Anterior cingulate cortex (tissue), 58 donors: ENCODE measurements around the gene GIGYF1.
A peak's percentile ranks its signal among the peaks of the same experiment; 100 is the strongest.
"Not testable (repeated sequence)": the region's sequence is repeated elsewhere in the genome, so short reads cannot be mapped to it uniquely, and the experiment has no call there.

Experiments used
- DNase-seq, 58 donors: peaks; one replicate each; lab custom pipeline; 2025; lab: John Stamatoyannopoulos, UW

Gene GIGYF1

GRCh38 chr7:100694098-100694745 is at the start of gene GIGYF1:
Gene GIGYF1, minus strand, starts transcription at chr7:100694250. Its CDS starts 6,012 bp downstream, at chr7:100688238.
- peak in 54 of 58 donors; percentile 6 to 85 (median 68) for DNase-seq

- DNase-seq, result no peak
Measured at GRCh38 chr7:100739934-100740333, 45.9 kb upstream of the GIGYF1 start.

- DNase-seq, result no peak
Measured at GRCh38 chr7:100736671-100737070, 42.6 kb upstream of the GIGYF1 start.

GRCh38 chr7:100735730-100736129 is 41.7 kb upstream of the GIGYF1 start:
- no peak for DNase-seq

GRCh38 chr7:100731937-100732636 is 38.0 kb upstream of the GIGYF1 start:
- DNase-seq, result no peak

GRCh38 chr7:100730136-100730800 is 36.2 kb upstream of the GIGYF1 start:
- DNase-seq, result no peak

- no peak for DNase-seq
Measured at GRCh38 chr7:100728196-100728595, 34.1 kb upstream of the GIGYF1 start.

GRCh38 chr7:100726996-100727761 is 33.1 kb upstream of the GIGYF1 start:
- DNase-seq, result no peak

GRCh38 chr7:100724364-100724763 is 30.3 kb upstream of the GIGYF1 start:
- not testable (repeated sequence) for DNase-seq

GRCh38 chr7:100723732-100724275 is 29.8 kb upstream of the GIGYF1 start:
- no peak for DNase-seq

GRCh38 chr7:100722480-100723212 is 28.6 kb upstream of the GIGYF1 start:
- no peak for DNase-seq

- no peak for DNase-seq
Measured at GRCh38 chr7:100721505-100721812, 27.4 kb upstream of the GIGYF1 start.

- DNase-seq, result no peak
Measured at GRCh38 chr7:100720671-100721504, 26.8 kb upstream of the GIGYF1 start.

GRCh38 chr7:100720279-100720670 is 26.2 kb upstream of the GIGYF1 start, which contains the start of gene EPO:
Gene EPO, plus strand, starts transcription at chr7:100720468. Its CDS starts 513 bp downstream, at chr7:100720981.
- DNase-seq, result no peak

- no peak for DNase-seq
Measured at GRCh38 chr7:100719523-100720278, 25.7 kb upstream of the GIGYF1 start.

- not testable (repeated sequence) for DNase-seq
Measured at GRCh38 chr7:100717073-100717472, 23.0 kb upstream of the GIGYF1 start.

- DNase-seq, result no peak
Measured at GRCh38 chr7:100714725-100715124, 20.7 kb upstream of the GIGYF1 start.

- DNase-seq, result peak in 4 of 58 donors; percentile 9 to 16 (median 13)
Measured at GRCh38 chr7:100711369-100711768, 17.3 kb upstream of the GIGYF1 start.
